ENCODE measurements around the gene ADGRA3. TPM values are rescaled to one million over a fixed set of nuclear protein-coding genes. Genes with fewer than 3 reads are reported as not detected.

The ADGRA3 gene
- total and polyA plus RNA-seq, 11 donors, result 9.6 to 43.9 (median 21.5) TPM

- Histone ChIP-seq H3K27ac (no peak overlapping the region), H3K4me1 (peaks cover 0 to 1% (median 0%) of the 10 kb centered on the region in 12 donors), H3K9me3 (no peaks in the 10 kb centered on the region), H3K4me3 (no peak overlapping the region), H3K36me3 (no peaks in the 10 kb centered on the region), H3K27me3 (no peaks in the 10 kb centered on the region)
- ATAC-seq (no peak), DNase-seq (no peak)
- intact Hi-C loops (cut with DNase I), result loop anchor here in 1 of 10 donors (5.0 kb wide), 1 partner anchor 57 kb away; the partner anchor contains the start of gene ADGRA3
- TF ChIP-seq CTCF (IDR thresholded peaks at IDR 0.05), result no peak
- no peak for TF ChIP-seq POLR2A (IDR thresholded peaks at IDR 0.05)
These were observed 55.6 kb downstream of the ADGRA3 start for GRCh38 chr4:22460266-22460665.

- 88 to 96% (median 96%) methylated on average over 4 of the region's 4 CpGs for WGBS, 4 donors
- intact Hi-C loops (cut with DNase I), result no loop called here
These were observed 57.8 kb downstream of the ADGRA3 start for GRCh38 chr4:22458098-22458497.

DNA sequence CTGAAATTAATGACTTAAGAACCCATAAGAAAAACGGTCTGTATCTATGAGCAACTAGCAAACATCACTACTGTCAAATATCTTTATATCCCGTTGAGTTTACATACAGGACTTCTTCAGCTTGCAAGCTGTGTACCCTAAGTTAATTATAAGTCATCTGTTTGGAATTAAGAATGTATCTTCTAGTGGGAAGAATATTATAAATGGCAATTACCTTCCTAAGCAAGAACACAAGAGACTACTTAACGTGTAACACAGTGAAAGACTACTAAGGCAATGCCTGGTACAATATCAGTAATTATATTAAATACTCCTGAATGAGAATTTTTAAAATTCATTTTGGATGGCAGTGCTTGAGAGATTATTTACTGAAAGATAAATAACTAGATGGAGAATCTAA lies 58.5 kb downstream of the ADGRA3 start:
- H3K9me3 ChIP-seq, result no peaks in the 10 kb centered on the region

More at GRCh38 chr4:22458098-22458497, 57.8 kb downstream of the ADGRA3 start:
- DNase-seq (no peak), ATAC-seq (no peak)
- no peak for TF ChIP-seq POLR2A (IDR thresholded peaks at IDR 0.05)
- TF ChIP-seq CTCF (IDR thresholded peaks at IDR 0.05), result no peak
- Histone ChIP-seq H3K36me3 (no peaks in the 10 kb centered on the region), H3K4me1 (peaks cover 0 to 11% (median 0%) of the 10 kb centered on the region in 12 donors), H3K27me3 (no peaks in the 10 kb centered on the region), H3K4me3 (no peak overlapping the region), H3K9me3 (no peaks in the 10 kb centered on the region), H3K27ac (no peak overlapping the region)

GRCh38 chr4:22456291-22456690 lies 59.6 kb downstream of the ADGRA3 start:
- Histone ChIP-seq H3K27ac (no peak overlapping the region), H3K9me3 (no peaks in the 10 kb centered on the region), H3K27me3 (no peaks in the 10 kb centered on the region), H3K4me3 (no peak overlapping the region), H3K4me1 (peaks cover 0 to 18% (median 0%) of the 10 kb centered on the region in 12 donors), H3K36me3 (no peaks in the 10 kb centered on the region)
- WGBS, 4 donors, result 70 to 91% (median 81%) methylated on average over 3 of the region's 3 CpGs
- intact Hi-C loops (cut with DNase I), result no loop called here
- no peak for ATAC-seq
- DNase-seq, result no peak
- TF ChIP-seq POLR2A (IDR thresholded peaks at IDR 0.05) (no peak), CTCF (IDR thresholded peaks at IDR 0.05) (no peak)

More for the DNA sequence above, 58.5 kb downstream of the ADGRA3 start:
- Histone ChIP-seq H3K36me3 (no peaks in the 10 kb centered on the region), H3K27me3 (no peaks in the 10 kb centered on the region), H3K4me1 (peaks cover 0 to 11% (median 0%) of the 10 kb centered on the region in 12 donors), H3K4me3 (no peak overlapping the region), H3K27ac (no peak overlapping the region)
- ATAC-seq (no peak), DNase-seq (no peak)
- TF ChIP-seq POLR2A (IDR thresholded peaks at IDR 0.05), result no peak
- TF ChIP-seq CTCF (IDR thresholded peaks at IDR 0.05), result no peak
- intact Hi-C loops (cut with DNase I), result no loop called here
- 91 to 96% (median 95%) methylated on average over 3 of the region's 3 CpGs for WGBS, 4 donors

Measured in heart left ventricle (tissue), 16 donors.